Small intestine (tissue), 7 donors: ENCODE data around the gene USP13. TPM values are rescaled to one million over a fixed set of nuclear protein-coding genes. Genes with fewer than 3 reads are reported as not detected.

Experiments
- DNase-seq, 2 donors: peaks; one replicate each; pipeline versions ENCODE4 v3.0.0 to v3.0.0-alpha.2; 2013
- FAIRE-seq: peaks from 2 replicates; lab custom pipeline; 2012; peaks lifted over from hg19 to GRCh38; lab: Jason Lieb, UNC
- H3K27ac ChIP-seq, 3 donors: one replicate each; pipeline ENCODE4 v1.5.1; 2013; ENCODE audit warnings: low read length in 2 of 3, mild to moderate bottlenecking in 2 of 3, control low read depth in 1 of 3, inconsistent platforms in 1 of 3, low read depth in 1 of 3, moderate library complexity in 1 of 3
- H3K27me3 ChIP-seq, 3 donors: one replicate each; pipeline ENCODE4 v1.6.1; 2013; ENCODE audit warnings: low read length in 3 of 3, inconsistent platforms in 1 of 3; ENCODE audit not compliant: control insufficient read depth in 3 of 3, insufficient read depth in 3 of 3
- H3K36me3 ChIP-seq, 3 donors: one replicate each; pipeline ENCODE4 v1.6.1; 2013; ENCODE audit warnings: low read length in 3 of 3, inconsistent platforms in 1 of 3, low read depth in 1 of 3, mild to moderate bottlenecking in 1 of 3, moderate library complexity in 1 of 3; ENCODE audit not compliant: control insufficient read depth in 3 of 3, insufficient read depth in 2 of 3
- H3K4me1 ChIP-seq, 3 donors: one replicate each; pipeline ENCODE4 v1.6.1; 2013; ENCODE audit warnings: low read length in 2 of 3, inconsistent platforms in 1 of 3, low read depth in 1 of 3, mild to moderate bottlenecking in 1 of 3, moderate library complexity in 1 of 3; ENCODE audit not compliant: control insufficient read depth in 3 of 3, insufficient read depth in 2 of 3
- H3K4me3 ChIP-seq, 3 donors: one replicate each; pipeline ENCODE4 v1.5.1; 2013; ENCODE audit warnings: low read length in 3 of 3, control low read depth in 1 of 3, inconsistent platforms in 1 of 3, low read depth in 1 of 3, mild to moderate bottlenecking in 1 of 3, moderate library complexity in 1 of 3
- H3K9me3 ChIP-seq, 2 donors: one replicate each; pipeline ENCODE4 v1.6.1; 2013; ENCODE audit warnings: low read depth in 1 of 2, low read length in 1 of 2; ENCODE audit not compliant: control insufficient read depth in 2 of 2, insufficient read depth in 1 of 2
- WGBS, 3 donors: extraction: QIAGEN DNeasy Blood & Tissue Kit; methylation state at CpG; one replicate each; pipeline ENCODE4 v1.1.7; 2013; 5-methylcytosine and 5-hydroxymethylcytosine counted together
- polyA plus RNA-seq, 4 donors: library from polyadenylated mRNA; stranded (reverse) in 3 of 4; unstranded in 1 of 4; fragments of 200-250 nt in 3 of 4; fragments of 120-200 nt in 1 of 4; gene quantifications; one replicate each; pipeline versions ENCODE4 v1.2.1 to v1.2.3, GENCODE V29; 2013
- donor health status: healthy with polysubstance abuse.
- donor health status: control.
- donor health status: control.
- donor health status: Bipolar disorder and iron deficiency.
- donor health status: healthy.

USP13 gene
- polyA plus RNA-seq, 4 donors = 0.22 to 4.2 (median 1.8) TPM

DNA sequence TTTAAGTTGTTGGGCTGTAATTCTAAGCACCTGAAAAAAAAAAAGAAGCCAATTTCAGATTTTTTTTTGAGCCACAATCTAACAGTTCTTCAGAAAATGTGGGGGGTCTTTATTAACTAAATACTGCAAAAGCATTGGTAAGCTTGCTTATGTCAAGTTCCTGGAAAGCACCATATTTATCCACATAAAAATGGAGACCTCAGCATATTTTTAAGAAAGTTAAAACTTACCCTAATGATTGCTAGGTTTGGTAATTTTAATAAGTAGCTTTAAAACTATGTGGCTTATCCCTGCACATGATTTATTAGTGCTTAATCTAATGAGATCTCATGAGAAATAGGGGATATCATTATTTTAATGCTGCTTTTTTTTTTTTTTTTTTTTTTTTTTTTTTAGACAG is 156.8 kb downstream of the USP13 start:
- H3K4me3 ChIP-seq = no peak overlapping the region
- H3K27ac ChIP-seq = no peak overlapping the region
- FAIRE-seq (no peak), DNase-seq (no peak)
- H3K27me3 ChIP-seq = no peaks in the 10 kb centered on the region
- peaks cover 0 to 3% (median 0%) of the 10 kb centered on the region in 3 donors for H3K4me1 ChIP-seq
- H3K36me3 ChIP-seq = no peaks in the 10 kb centered on the region
- H3K9me3 ChIP-seq = peaks cover 0 to 6% of the 10 kb centered on the region in 2 donors

DNA sequence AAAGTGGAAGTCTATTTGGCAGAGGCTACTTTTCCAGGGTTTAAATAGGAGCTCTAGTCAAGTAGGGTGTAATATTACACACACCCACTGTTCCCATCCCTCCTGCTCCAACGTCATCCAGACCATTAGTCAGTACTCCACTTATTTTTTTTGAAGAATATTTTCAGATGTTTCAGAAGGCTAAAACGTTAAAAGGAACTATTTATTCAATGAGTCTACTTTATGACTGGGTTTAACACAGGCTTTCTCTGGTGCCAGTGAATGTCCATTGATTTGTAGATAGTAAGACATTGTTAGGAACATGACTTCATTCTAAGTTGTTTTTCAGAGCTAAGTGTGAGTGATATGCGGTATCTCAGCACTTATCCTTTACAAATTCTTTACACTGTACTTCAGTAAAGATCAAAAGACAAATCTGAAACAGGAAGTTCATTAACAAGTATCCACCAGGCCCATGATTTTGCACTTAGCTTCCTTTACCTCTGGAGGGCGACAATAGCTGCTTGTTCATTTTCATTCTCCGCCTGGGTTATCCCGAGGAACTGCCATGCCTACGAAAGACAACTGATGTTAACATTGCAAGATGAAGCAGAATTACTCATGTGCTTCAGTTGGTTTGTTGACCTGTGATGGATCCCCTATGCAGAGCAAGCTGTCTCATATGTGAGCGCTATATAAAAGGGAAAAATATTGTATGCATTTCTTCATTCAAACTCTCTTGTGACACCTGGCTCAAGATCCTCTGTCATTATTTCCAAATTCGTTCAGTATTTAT is 158.7 kb downstream of the USP13 start:
- DNase-seq (peak; percentile 52 to 67), FAIRE-seq (no peak)
- WGBS, 3 donors = 20 to 23% (median 20%) methylated on average over 9 of the region's 9 CpGs
- Histone ChIP-seq H3K4me3 (no peak overlapping the region), H3K9me3 (peaks cover 0 to 6% of the 10 kb centered on the region in 2 donors), H3K4me1 (peaks cover 0 to 3% (median 0%) of the 10 kb centered on the region in 3 donors), H3K27ac (no peak overlapping the region), H3K27me3 (no peaks in the 10 kb centered on the region), H3K36me3 (no peaks in the 10 kb centered on the region)

- Histone ChIP-seq H3K27me3 (no peaks in the 10 kb centered on the region), H3K36me3 (no peaks in the 10 kb centered on the region), H3K9me3 (peaks cover 0 to 6% of the 10 kb centered on the region in 2 donors), H3K4me1 (peaks cover 0 to 3% (median 0%) of the 10 kb centered on the region in 3 donors), H3K4me3 (no peak overlapping the region), H3K27ac (no peak overlapping the region)
- DNase-seq (no peak), FAIRE-seq (no peak)
- 73 to 81% (median 81%) methylated on average over 3 of the region's 3 CpGs for WGBS, 3 donors
Observed at GRCh38 chr3:179812096-179812382, 159.2 kb downstream of the USP13 start.

DNA sequence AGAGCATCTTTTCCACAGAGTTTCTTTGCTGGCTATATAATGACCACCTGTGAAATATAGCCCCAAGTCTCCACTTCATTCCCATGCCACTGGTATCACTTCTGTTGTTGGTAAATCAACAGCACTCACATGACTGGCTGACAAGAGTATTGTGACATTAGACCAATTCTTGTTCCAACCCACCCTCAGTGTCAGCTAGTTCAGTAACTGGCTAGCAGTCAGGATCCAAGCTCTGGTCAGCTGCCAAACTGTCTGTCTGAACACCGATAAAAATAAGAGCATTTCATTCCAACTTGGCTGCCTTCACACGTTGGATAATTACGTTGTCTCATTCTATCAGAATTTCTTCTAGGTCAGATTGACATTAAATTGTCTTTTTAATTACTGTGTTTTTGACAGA is 166.5 kb downstream of the USP13 start:
- no peak for FAIRE-seq
- WGBS, 3 donors = 70 to 80% (median 77%) methylated on average over 3 of the region's 3 CpGs
- no peaks in the 10 kb centered on the region for H3K9me3 ChIP-seq
- no peaks in the 10 kb centered on the region for H3K4me1 ChIP-seq
- H3K27me3 ChIP-seq = peaks cover 0 to 3% (median 0%) of the 10 kb centered on the region in 3 donors
- H3K36me3 ChIP-seq = no peaks in the 10 kb centered on the region
- no peak for DNase-seq
- no peak overlapping the region for H3K27ac ChIP-seq
- no peak overlapping the region for H3K4me3 ChIP-seq

- Histone ChIP-seq H3K36me3 (no peaks in the 10 kb centered on the region), H3K27me3 (peaks cover 0 to 3% (median 0%) of the 10 kb centered on the region in 3 donors), H3K9me3 (no peaks in the 10 kb centered on the region), H3K4me1 (no peaks in the 10 kb centered on the region), H3K4me3 (no peak overlapping the region), H3K27ac (no peak overlapping the region)
- DNase-seq = no peak
- FAIRE-seq = no peak
- WGBS, 3 donors = 87 to 90% (median 90%) methylated on average over 3 of the region's 3 CpGs
Observed at GRCh38 chr3:179822296-179822695, 169.5 kb downstream of the USP13 start.

DNA sequence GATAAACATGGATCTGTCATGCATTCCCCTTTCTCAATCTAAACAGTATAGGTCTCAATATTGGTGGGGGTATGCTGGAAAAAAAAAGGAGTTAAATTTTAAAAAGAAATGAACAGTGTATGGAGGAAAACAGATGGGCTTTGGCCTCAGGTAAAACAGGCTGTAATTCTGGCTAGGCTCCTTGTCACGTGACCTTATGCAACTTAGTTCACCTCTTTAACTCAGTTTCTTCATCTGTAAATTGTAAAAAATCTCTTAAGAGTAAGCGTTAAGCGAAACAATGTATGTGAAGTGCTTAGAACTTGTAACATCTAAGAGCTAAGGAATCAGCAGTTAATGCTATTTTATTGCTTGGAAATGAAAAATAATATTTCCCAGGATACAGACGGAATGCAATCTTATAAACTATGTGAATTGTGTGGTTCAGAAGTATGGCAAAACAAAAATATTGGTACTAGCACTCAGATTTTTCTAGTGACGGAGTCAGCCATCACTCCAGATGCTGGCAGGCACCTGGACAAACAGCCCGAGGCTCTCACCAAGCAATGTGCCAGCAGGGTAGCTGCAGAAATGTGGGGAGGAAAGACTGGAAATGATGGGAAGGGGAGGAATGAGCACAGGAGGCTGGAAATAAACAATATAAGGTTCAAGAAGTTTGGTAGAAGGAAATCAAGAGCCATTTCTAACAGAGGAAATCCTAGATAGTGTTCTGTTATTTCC is 172.8 kb downstream of the USP13 start:
- FAIRE-seq = no peak
- H3K36me3 ChIP-seq = no peaks in the 10 kb centered on the region
- H3K9me3 ChIP-seq = no peaks in the 10 kb centered on the region
- H3K4me1 ChIP-seq = no peaks in the 10 kb centered on the region
- H3K27me3 ChIP-seq = peaks cover 0 to 2% (median 0%) of the 10 kb centered on the region in 3 donors
- 66 to 73% (median 72%) methylated on average over 6 of the region's 6 CpGs for WGBS, 3 donors
- DNase-seq = no peak
- H3K27ac ChIP-seq = no peak overlapping the region
- H3K4me3 ChIP-seq = no peak overlapping the region

DNA sequence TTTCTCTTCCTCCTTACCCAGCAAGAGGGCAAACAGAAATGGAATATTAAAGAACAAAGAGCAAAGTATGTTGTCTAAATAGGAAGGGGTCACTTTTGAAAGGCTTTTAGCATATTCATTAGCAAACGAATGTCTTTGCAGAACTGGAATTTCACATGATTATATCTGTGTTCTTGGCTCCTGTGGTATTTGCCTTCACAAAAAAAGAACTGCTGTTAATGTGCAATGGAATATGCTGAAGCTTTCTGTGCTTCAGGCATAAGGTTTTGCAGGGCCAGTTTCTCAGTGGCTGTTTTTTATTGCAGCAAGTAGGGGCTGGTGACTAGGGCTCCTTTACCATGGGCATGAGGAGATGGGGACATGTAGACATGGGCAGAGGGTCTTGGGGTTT is 173.4 kb downstream of the USP13 start:
- H3K27ac ChIP-seq = no peak overlapping the region
- no peak for FAIRE-seq
- 11 to 22% (median 12%) methylated on average over 1 of the region's 1 CpG for WGBS, 3 donors

GRCh38 chr3:179828738-179829137 is 175.9 kb downstream of the USP13 start:
- Histone ChIP-seq H3K4me1 (no peaks in the 10 kb centered on the region), H3K4me3 (no peak overlapping the region), H3K27ac (no peak overlapping the region), H3K36me3 (no peaks in the 10 kb centered on the region), H3K9me3 (no peaks in the 10 kb centered on the region), H3K27me3 (peaks cover 0 to 2% (median 0%) of the 10 kb centered on the region in 3 donors)
- FAIRE-seq (no peak), DNase-seq (no peak)
- WGBS, 3 donors = 75 to 82% (median 77%) methylated on average over 2 of the region's 2 CpGs

More for the DNA sequence above, 173.4 kb downstream of the USP13 start:
- Histone ChIP-seq H3K9me3 (no peaks in the 10 kb centered on the region), H3K27me3 (peaks cover 0 to 2% (median 0%) of the 10 kb centered on the region in 3 donors), H3K4me1 (no peaks in the 10 kb centered on the region), H3K4me3 (no peak overlapping the region), H3K36me3 (no peaks in the 10 kb centered on the region)
- DNase-seq = no peak
